GM19193 (cell line): ENCODE measurements around the gene CUL9.
A peak's percentile ranks its signal among the peaks of the same experiment; 100 is the strongest.

ENCODE experiments used
- POLR2A ChIP-seq: IDR thresholded peaks from 4 replicates; pipeline ENCODE4 v1.6.1; 2011; ENCODE audit not compliant: insufficient read depth, insufficient read length; ENCODE audit errors: extremely low read depth

CUL9 gene

GRCh38 chr6:43170417-43170930 is 11.5 kb upstream of the CUL9 start:
- no peak for TF ChIP-seq POLR2A

GRCh38 chr6:43170931-43171706 is 10.9 kb upstream of the CUL9 start, which contains the start of gene SRF:
SRF (plus strand) TSS chr6:43171269; CDS start chr6:43171657, 388 bp downstream.
- peak; percentile 77 for TF ChIP-seq POLR2A

GRCh38 chr6:43171707-43172103 is 10.3 kb upstream of the CUL9 start:
- TF ChIP-seq POLR2A = no peak

- TF ChIP-seq POLR2A = no peak
Observed at GRCh38 chr6:43172104-43173007, 9.6 kb upstream of the CUL9 start.

GRCh38 chr6:43173591-43174262 is 8.3 kb upstream of the CUL9 start:
- TF ChIP-seq POLR2A = no peak

- TF ChIP-seq POLR2A = peak; percentile 67
Observed at GRCh38 chr6:43174263-43175112, 7.5 kb upstream of the CUL9 start.

- TF ChIP-seq POLR2A = no peak
Observed at GRCh38 chr6:43175676-43176422, 6.1 kb upstream of the CUL9 start.

GRCh38 chr6:43176423-43176786 is 5.6 kb upstream of the CUL9 start:
- no peak for TF ChIP-seq POLR2A

GRCh38 chr6:43178150-43178549 is 3.8 kb upstream of the CUL9 start:
- no peak for TF ChIP-seq POLR2A

GRCh38 chr6:43178951-43179830 is 2.8 kb upstream of the CUL9 start:
- TF ChIP-seq POLR2A = no peak

GRCh38 chr6:43180058-43180457 is 1.9 kb upstream of the CUL9 start:
- no peak for TF ChIP-seq POLR2A

- no peak for TF ChIP-seq POLR2A
Observed at GRCh38 chr6:43180985-43181384, 1.0 kb upstream of the CUL9 start.

- TF ChIP-seq POLR2A = no peak
Observed at GRCh38 chr6:43181621-43181941, 415 bp upstream of the CUL9 start.
